HCT116 (cell line): ENCODE data around the gene ACTL7B. TPM values are rescaled to one million over a fixed set of nuclear protein-coding genes. Genes with fewer than 3 reads are reported as not detected.

Source experiments
- ATAC-seq: fragments of 200-7000 bp; cut with Tn5 transposase; 2 replicates; pipeline ENCODE4 v1.9.1; 2020; ENCODE audit warnings: mild to moderate bottlenecking, moderate library complexity
- BruUV-seq: library from RNA; stranded (reverse); fragments of 400-500 nt; replicated peaks from 2 replicates; lab custom pipeline; 2021; lab: Mats Ljungman, UMichigan
- CTCF ChIA-PET: fragments of 300-600 bp; sonication (Branson Sonifier 250); formaldehyde crosslinking; loops from one replicate; lab custom pipeline; 2021; ENCODE audit warnings: antibody characterized with exemption; lab: Charles Lee
- POLR2A ChIA-PET: fragments of 300-600, 350-600 bp; sonication (Branson Sonifier 250); formaldehyde crosslinking; loops from one replicate; lab custom pipeline; 2021; ENCODE audit warnings: antibody characterized with exemption; lab: Charles Lee
- RAD21 ChIA-PET, 2 experiments: fragments of 300-600 bp; sonication (Branson Sonifier 250); formaldehyde crosslinking; loops; one replicate each; lab custom pipeline; 2023; ENCODE audit warnings: low total read pairs in 2 of 2; ENCODE audit not compliant: uncharacterized antibody in 2 of 2, unreplicated experiment in 2 of 2, low non-redundant PET in 1 of 2; lab: Charles Lee
- DNase-seq: peaks from one replicate; pipeline ENCODE4 v3.0.0-alpha.2; 2010; ENCODE audit warnings: low read depth, low spot score
- H2AFZ ChIP-seq: fragments of 200-600 bp; shearing (Covaris generic), sonication (generic); 2 replicates; pipeline ENCODE4 v1.6.1; 2017; ENCODE audit warnings: low read depth, mixed run types, mixed read lengths, antibody characterized with exemption, low read length; ENCODE audit not compliant: poor library complexity, severe bottlenecking
- H3K27ac ChIP-seq: 2 replicates; pipeline ENCODE4 v1.5.1; 2012; ENCODE audit warnings: low read depth, low read length
- H3K27me3 ChIP-seq: fragments of 200-600 bp; sonication (generic); 2 replicates; pipeline ENCODE4 v1.6.1; 2016; ENCODE audit warnings: mixed run types, low read length, mixed read lengths; ENCODE audit not compliant: insufficient read depth
- H3K36me3 ChIP-seq, 2 experiments: fragments of 200-500 bp in 1 of 2; fragments of 200-600 bp in 1 of 2; sonication (Bioruptor generic) in 1 of 2; sonication (generic) in 1 of 2; 2 replicates each; pipeline versions ENCODE4 v1.5.1 to v1.6.1; 2014 to 2016; ENCODE audit warnings: low read length in 2 of 2, inconsistent platforms in 1 of 2, mixed read lengths in 1 of 2, mixed run types in 1 of 2; ENCODE audit not compliant: insufficient read depth in 2 of 2, control insufficient read depth in 1 of 2
- H3K4me1 ChIP-seq, 2 experiments: fragments of 200-600 bp in 1 of 2; sonication (generic) in 1 of 2; 2 replicates each; pipeline versions ENCODE4 v1.5.1 to v1.6.1; 2012 to 2017; ENCODE audit warnings: low read length in 2 of 2, inconsistent platforms in 1 of 2, mild to moderate bottlenecking in 1 of 2, mixed read lengths in 1 of 2, mixed run types in 1 of 2, moderate library complexity in 1 of 2; ENCODE audit not compliant: insufficient read depth in 2 of 2, control insufficient read depth in 1 of 2
- H3K4me2 ChIP-seq: fragments of 200-600 bp; sonication (generic); 2 replicates; pipeline ENCODE4 v1.6.1; 2017; ENCODE audit warnings: mixed run types, low read length, mixed read lengths
- H3K4me3 ChIP-seq, 2 experiments: fragments of 200-600 bp in 1 of 2; sonication (generic) in 1 of 2; replicated peaks in 1 of 2; 2 replicates each; pipeline ENCODE4 v1.5.1; 2011 to 2016; ENCODE audit warnings: low read length in 2 of 2, control low read depth in 1 of 2, low read depth in 1 of 2, mild to moderate bottlenecking in 1 of 2, mixed read lengths in 1 of 2, mixed run types in 1 of 2
- H3K79me2 ChIP-seq: fragments of 200-600 bp; sonication (generic); 2 replicates; pipeline ENCODE4 v1.6.1; 2017; ENCODE audit warnings: mild to moderate bottlenecking, mixed run types, low read length, moderate library complexity, mixed read lengths; ENCODE audit not compliant: insufficient read depth
- H3K9ac ChIP-seq: fragments of 200-600 bp; sonication (generic); 2 replicates; pipeline ENCODE4 v1.6.1; 2016; ENCODE audit warnings: low read length, mixed read lengths
- H3K9me2 ChIP-seq: fragments of 200-600 bp; sonication (generic), shearing (Covaris generic); 2 replicates; pipeline ENCODE4 v1.6.1; 2017; ENCODE audit warnings: mixed run types, mild to moderate bottlenecking, moderate library complexity; ENCODE audit not compliant: insufficient read depth
- H3K9me3 ChIP-seq, 2 experiments: fragments of 200-500 bp in 1 of 2; fragments of 200-600 bp in 1 of 2; sonication (Bioruptor generic) in 1 of 2; sonication (generic) in 1 of 2; 2 replicates each; pipeline ENCODE4 v1.6.1; 2014 to 2017; ENCODE audit warnings: low read length in 2 of 2, mixed read lengths in 2 of 2, inconsistent platforms in 1 of 2, low read depth in 1 of 2, mild to moderate bottlenecking in 1 of 2, mixed run types in 1 of 2, moderate library complexity in 1 of 2; ENCODE audit not compliant: control insufficient read depth in 1 of 2, insufficient read depth in 1 of 2
- H4K20me1 ChIP-seq: fragments of 200-600 bp; sonication (generic), shearing (Covaris generic); 2 replicates; pipeline ENCODE4 v1.6.1; 2017; ENCODE audit warnings: mixed run types, mild to moderate bottlenecking, moderate library complexity; ENCODE audit not compliant: insufficient read depth
- ATF3 ChIP-seq: IDR thresholded peaks from 2 replicates; pipeline ENCODE4 v1.6.1; 2012
- CBX3 ChIP-seq: IDR thresholded peaks from 2 replicates; pipeline ENCODE4 v1.6.1; 2012; ENCODE audit warnings: low read depth
- CEBPB ChIP-seq: IDR thresholded peaks from 2 replicates; pipeline ENCODE4 v1.6.1; 2012; ENCODE audit warnings: low read depth
- ELF1 ChIP-seq: IDR thresholded peaks from 2 replicates; pipeline ENCODE4 v1.6.1; 2012; ENCODE audit warnings: low read depth, borderline replicate concordance
- FOSL1 ChIP-seq: IDR thresholded peaks from 2 replicates; pipeline ENCODE4 v1.6.1; 2012; ENCODE audit warnings: low read depth
- MAX ChIP-seq: IDR thresholded peaks from 2 replicates; pipeline ENCODE4 v1.6.1; 2012
- POLR2A ChIP-seq: IDR thresholded peaks from 2 replicates; pipeline ENCODE4 v1.7.0; 2011; ENCODE audit warnings: borderline replicate concordance; ENCODE audit not compliant: insufficient read depth, insufficient read length; ENCODE audit errors: extremely low read depth
- RAD21 ChIP-seq: IDR thresholded peaks from 2 replicates; pipeline ENCODE4 v1.6.1; 2012; ENCODE audit warnings: low read depth, mild to moderate bottlenecking
- SP1 ChIP-seq: IDR thresholded peaks from 2 replicates; pipeline ENCODE4 v1.6.1; 2012; ENCODE audit warnings: low read depth
- YY1 ChIP-seq: IDR thresholded peaks from 2 replicates; pipeline ENCODE4 v1.6.1; 2011; ENCODE audit warnings: low read length, low read depth, moderate library complexity, mild to moderate bottlenecking; ENCODE audit not compliant: insufficient replicate concordance; ENCODE audit errors: extremely low read depth
- ZBTB33 ChIP-seq: IDR thresholded peaks from 2 replicates; pipeline ENCODE4 v1.6.1; 2011; ENCODE audit warnings: mild to moderate bottlenecking, low read length, moderate library complexity; ENCODE audit not compliant: insufficient replicate concordance; ENCODE audit errors: extremely low read depth
- ZFX ChIP-seq: fragments of 450-650 bp; IDR thresholded peaks from 2 replicates; pipeline ENCODE4 v1.6.1; 2017
- intact Hi-C: fragments of 100-400 bp; cut with micrococcal nuclease; formaldehyde crosslinking; loops from 2 replicates; pipeline ENCODE4 v1.10.0; 2022
- total RNA-seq: library from RNA; stranded (reverse); gene quantifications from one replicate; pipeline ENCODE4 v1.2.1, GENCODE V29; 2021; ENCODE audit not compliant: unreplicated experiment

Gene ACTL7B
- total RNA-seq, 1 experiment from 2014 or later: not detected

- TF ChIP-seq POLR2A: no peak
- no peak for TF ChIP-seq FOSL1
- no peak for TF ChIP-seq ELF1
- no peak for TF ChIP-seq ZFX
- no peaks in the 10 kb centered on the region for H3K9me3 ChIP-seq
- intact Hi-C loops: no loop called here
- RAD21 ChIA-PET: no interaction called here
- no peaks in the 10 kb centered on the region for H3K9me2 ChIP-seq
- no peak overlapping the region for H3K9ac ChIP-seq
- no peak overlapping the region for H3K4me3 ChIP-seq
- H3K79me2 ChIP-seq: no peaks in the 10 kb centered on the region
- H3K27ac ChIP-seq: no peak overlapping the region
- no peak overlapping the region for H2AFZ ChIP-seq
- no peaks in the 10 kb centered on the region for H4K20me1 ChIP-seq
- H3K27me3 ChIP-seq: no peaks in the 10 kb centered on the region
- CTCF ChIA-PET: no interaction called here
- no TSS peak for BruUV-seq
- ATAC-seq (no peak), DNase-seq (no peak)
- POLR2A ChIA-PET: no interaction called here
- H3K4me2 ChIP-seq: no peak overlapping the region
- H3K4me1 ChIP-seq: no peaks in the 10 kb centered on the region
- H3K36me3 ChIP-seq: peaks cover 20 to 43% of the 10 kb centered on the region in 2 experiments; a peak in 3 of 4 replicates
Measured at GRCh38 chr9:108876425-108876824, 20.6 kb upstream of the ACTL7B start.

GRCh38 chr9:108874058-108874788 lies 18.4 kb upstream of the ACTL7B start:
- Histone ChIP-seq H3K4me3 (no peak overlapping the region), H3K79me2 (no peaks in the 10 kb centered on the region), H3K4me2 (no peak overlapping the region), H3K4me1 (peaks cover 3 to 9% of the 10 kb centered on the region in 2 experiments; a peak in 2 of 4 replicates), H2AFZ (no peak overlapping the region), H3K9me3 (no peaks in the 10 kb centered on the region), H3K27ac (no peak overlapping the region), H4K20me1 (no peaks in the 10 kb centered on the region), H3K9me2 (no peaks in the 10 kb centered on the region), H3K27me3 (no peaks in the 10 kb centered on the region), H3K36me3 (peaks cover 18 to 50% of the 10 kb centered on the region in 2 experiments; a peak in 3 of 4 replicates), H3K9ac (no peak overlapping the region)
- DNase-seq: no peak
- TF ChIP-seq POLR2A (no peak), MAX (no peak), ELF1 (no peak), FOSL1 (no peak), ZBTB33 (no peak), CEBPB (no peak), SP1 (no peak), CBX3 (no peak), YY1 (no peak), ATF3 (no peak), RAD21 (no peak)
- ATAC-seq: no peak
- CTCF ChIA-PET: no interaction called here
- BruUV-seq: no TSS peak
- POLR2A ChIA-PET: no interaction called here
- RAD21 ChIA-PET: no interaction called here
- intact Hi-C loops: no loop called here
